HG03571 (cell line): ENCODE results near the gene ACO1.

Experiments
- ATAC-seq: cut with Tn5 transposase; IDR thresholded peaks from one replicate; pipeline ENCODE4 v1.9.1; 2021; ENCODE audit not compliant: unreplicated experiment

The ACO1 gene

GRCh38 chr9:32486839-32487562, 102.6 kb downstream of the ACO1 start:
- ATAC-seq, result no peak

DNA sequence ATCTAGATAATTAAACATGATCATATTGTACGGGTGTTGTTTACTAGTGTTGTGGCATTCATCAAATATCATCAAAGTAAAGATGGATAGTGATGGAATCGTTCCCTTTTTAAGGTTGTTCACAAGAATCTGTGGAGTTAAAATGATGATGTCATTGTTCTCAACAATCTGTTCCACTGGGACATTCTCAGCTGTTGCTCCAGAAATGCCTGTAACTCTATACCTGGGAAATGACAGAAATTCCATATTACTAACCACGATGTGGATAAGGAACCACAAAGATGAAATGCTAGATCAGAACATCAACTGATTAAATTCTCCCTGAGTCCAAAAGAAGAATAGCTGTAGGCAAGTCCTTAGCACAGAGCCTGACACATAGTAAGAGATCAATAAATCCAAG, 103.5 kb downstream of the ACO1 start:
- no peak for ATAC-seq

GRCh38 chr9:32490601-32491000, 106.2 kb downstream of the ACO1 start:
- ATAC-seq, result no peak

- ATAC-seq, result no peak
Observed at GRCh38 chr9:32497921-32498320, 113.5 kb downstream of the ACO1 start.

DNA sequence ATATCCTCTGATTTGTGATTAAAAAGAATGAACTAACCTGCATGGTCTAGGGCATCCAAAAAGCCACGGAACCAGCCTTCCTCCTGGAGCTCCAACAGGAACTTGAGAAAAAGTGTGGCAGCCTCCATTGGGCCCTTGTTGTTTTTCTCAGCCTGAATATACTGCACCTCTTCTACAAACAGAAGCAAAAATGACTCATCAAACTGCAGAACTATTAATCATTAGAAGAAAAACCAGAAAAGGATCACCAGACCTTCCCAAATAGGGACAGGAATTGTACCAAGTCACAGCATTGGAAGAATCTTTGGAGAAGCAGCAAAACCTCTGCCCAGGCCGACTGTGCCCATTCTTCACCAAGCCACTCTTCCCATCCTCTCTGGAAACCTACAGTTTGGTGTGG, 116.3 kb downstream of the ACO1 start:
- ATAC-seq, result no peak

DNA sequence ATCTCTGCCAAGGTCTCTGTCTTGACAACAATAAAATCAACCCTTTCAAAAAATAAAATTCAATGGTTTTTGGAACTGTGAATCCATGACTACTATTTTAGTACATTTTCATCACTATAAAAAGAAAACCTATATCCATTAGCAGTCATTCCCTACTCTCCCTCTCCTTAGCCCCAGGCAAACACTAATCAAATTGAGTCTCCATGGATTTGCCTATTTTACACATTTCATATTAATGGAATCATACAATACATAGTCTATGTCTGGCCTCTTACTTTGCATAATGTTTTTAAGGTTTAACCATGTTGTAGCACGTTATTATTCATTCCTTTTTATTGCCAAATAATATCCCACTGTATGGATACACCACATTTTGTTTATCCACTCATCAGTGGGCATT, 117.4 kb downstream of the ACO1 start:
- ATAC-seq, result no peak

DNA sequence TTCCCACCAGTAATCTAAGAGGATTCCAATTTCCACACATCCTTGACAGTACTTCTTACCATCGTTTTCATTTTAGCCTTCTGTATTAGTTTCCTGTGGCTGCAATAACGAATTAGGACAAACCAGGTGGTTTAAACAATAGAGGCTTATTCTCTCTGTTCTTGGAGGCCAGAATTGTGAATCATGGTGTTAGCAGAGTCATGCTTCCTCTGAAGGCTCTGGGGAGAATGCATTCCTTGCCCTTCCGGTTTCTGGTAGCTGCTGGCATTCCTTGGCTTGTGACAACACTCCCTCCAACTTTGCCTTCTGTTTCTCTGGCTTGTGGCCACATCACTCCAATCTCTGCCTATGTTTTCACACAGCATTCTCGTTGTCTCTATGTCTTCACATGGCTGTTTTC, 118.0 kb downstream of the ACO1 start:
- ATAC-seq, result no peak

DNA sequence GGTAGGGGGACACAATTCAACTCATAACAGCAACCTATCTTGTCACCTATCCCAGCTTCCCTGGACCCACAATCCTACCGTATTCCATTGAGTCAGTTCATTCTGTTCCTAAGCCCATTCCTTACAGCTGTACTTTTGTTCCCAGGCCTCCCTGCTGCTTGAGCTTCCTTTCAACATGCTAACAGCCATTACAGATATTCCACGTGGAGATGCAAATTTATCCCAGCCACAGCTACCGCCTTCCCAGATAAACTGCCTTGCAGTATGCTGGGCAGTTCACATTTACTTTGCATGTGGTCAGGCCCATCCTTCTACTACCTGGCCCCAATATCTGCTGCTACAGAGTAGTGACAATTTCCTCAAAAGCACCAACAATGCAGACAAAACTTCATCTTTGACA, 118.6 kb downstream of the ACO1 start:
- ATAC-seq, result no peak
